GM23338 (cell line): Measurements from ENCODE around the gene FYN. TPM values are rescaled to one million over a fixed set of nuclear protein-coding genes. Genes with fewer than 3 reads are reported as not detected.
A peak's percentile ranks its signal among the peaks of the same experiment; 100 is the strongest.

Experiments used
- ATAC-seq: fragments of 200-7000 bp; cut with Tn5 transposase; 3 replicates; pipeline ENCODE4 v1.9.1; 2020
- DNase-seq: peaks from one replicate; pipeline ENCODE4 v3.0.0-alpha.2; 2015; ENCODE audit warnings: low spot score
- H2AFZ ChIP-seq: fragments of 200-600 bp; sonication (generic); 2 replicates; pipeline ENCODE4 v1.8.0; 2016; ENCODE audit warnings: antibody characterized with exemption, mild to moderate bottlenecking, moderate library complexity
- H3F3A ChIP-seq: fragments of 200-600 bp; sonication (generic); replicated peaks from 2 replicates; pipeline ENCODE4 v1.8.0; 2017; ENCODE audit warnings: antibody characterized with exemption, mixed run types, low read depth
- H3K27ac ChIP-seq: fragments of 200-600 bp; sonication (generic); 2 replicates; pipeline ENCODE4 v1.6.1; 2016; ENCODE audit warnings: low read depth
- H3K27me3 ChIP-seq: fragments of 200-600 bp; sonication (generic); 2 replicates; pipeline ENCODE4 v1.8.0; 2016; ENCODE audit warnings: mild to moderate bottlenecking, mixed run types, moderate library complexity; ENCODE audit not compliant: insufficient read depth
- H3K36me3 ChIP-seq: fragments of 200-600 bp; sonication (generic); 2 replicates; pipeline ENCODE4 v1.8.0; 2016; ENCODE audit warnings: mild to moderate bottlenecking; ENCODE audit not compliant: insufficient read depth
- H3K4me1 ChIP-seq: fragments of 200-600 bp; sonication (generic); 2 replicates; pipeline ENCODE4 v1.8.0; 2016; ENCODE audit warnings: mild to moderate bottlenecking, moderate library complexity; ENCODE audit not compliant: insufficient read depth
- H3K4me2 ChIP-seq: fragments of 200-600 bp; sonication (generic); 2 replicates; pipeline ENCODE4 v1.7.1; 2017; ENCODE audit warnings: mixed run types
- H3K4me3 ChIP-seq: fragments of 200-600 bp; sonication (generic); 2 replicates; pipeline ENCODE4 v1.6.1; 2016; ENCODE audit warnings: mixed run types
- H3K79me2 ChIP-seq: fragments of 200-600 bp; sonication (generic); replicated peaks from 2 replicates; pipeline ENCODE4 v1.8.0; 2017; ENCODE audit warnings: mild to moderate bottlenecking; ENCODE audit not compliant: insufficient read depth
- H3K9me2 ChIP-seq: fragments of 200-600 bp; sonication (generic); 2 replicates; pipeline ENCODE4 v1.8.0; 2017; ENCODE audit not compliant: insufficient read depth
- H4K20me1 ChIP-seq: fragments of 200-600 bp; sonication (generic); replicated peaks from 2 replicates; pipeline ENCODE4 v1.8.0; 2017; ENCODE audit warnings: mild to moderate bottlenecking; ENCODE audit not compliant: insufficient read depth
- H3K27ac Mint-ChIP-seq: 2 replicates; pipeline ENCODE4 v1.8.0; 2020; ENCODE audit warnings: inconsistent platforms, mild to moderate bottlenecking, moderate library complexity, mixed read lengths
- H3K27me3 Mint-ChIP-seq: 3 replicates; pipeline ENCODE4 v1.8.0; 2022; ENCODE audit warnings: low read depth, mild to moderate bottlenecking, moderate library complexity, mixed read lengths, inconsistent platforms; ENCODE audit not compliant: insufficient read depth, poor library complexity
- H3K36me3 Mint-ChIP-seq: 3 replicates; pipeline ENCODE4 v1.8.0; 2021; ENCODE audit warnings: low read depth, mild to moderate bottlenecking, inconsistent platforms, moderate library complexity, mixed read lengths
- H3K4me1 Mint-ChIP-seq: 3 replicates; pipeline ENCODE4 v1.8.0; 2020; ENCODE audit warnings: mild to moderate bottlenecking, inconsistent platforms, mixed read lengths
- H3K4me3 Mint-ChIP-seq: 3 replicates; pipeline ENCODE4 v1.8.0; 2021; ENCODE audit warnings: moderate library complexity, mild to moderate bottlenecking, inconsistent platforms, mixed read lengths
- H3K9me3 Mint-ChIP-seq: 3 replicates; pipeline ENCODE4 v1.8.0; 2020; ENCODE audit warnings: moderate library complexity, mild to moderate bottlenecking, inconsistent platforms, mixed read lengths
- CREB1 ChIP-seq: fragments of 250-450 bp; sonication (Bioruptor Pico); IDR thresholded peaks from 2 replicates; pipeline ENCODE4 v1.5.0; 2020; ENCODE audit warnings: low read depth, mild to moderate bottlenecking, moderate library complexity
- ETS1 ChIP-seq: IDR thresholded peaks from 2 replicates; pipeline ENCODE4 v1.6.1; 2016; ENCODE audit warnings: antibody characterized with exemption
- EZH2 ChIP-seq: fragments of 200-600 bp; sonication (generic); IDR thresholded peaks from one replicate; pipeline ENCODE4 v1.8.0; 2017; ENCODE audit warnings: antibody characterized with exemption, mild to moderate bottlenecking, low read depth; ENCODE audit not compliant: unreplicated experiment
- EZH2phosphoT487 ChIP-seq: fragments of 200-600 bp; sonication (generic); IDR thresholded peaks from one replicate; pipeline ENCODE4 v1.8.1; 2018; ENCODE audit warnings: antibody characterized with exemption; ENCODE audit not compliant: unreplicated experiment
- JUNB ChIP-seq: IDR thresholded peaks from one replicate; pipeline ENCODE4 v1.6.1; 2016; ENCODE audit warnings: antibody characterized with exemption; ENCODE audit not compliant: unreplicated experiment
- NANOG ChIP-seq: IDR thresholded peaks from 2 replicates; pipeline ENCODE4 v1.6.1; 2016; ENCODE audit warnings: antibody characterized with exemption, borderline replicate concordance
- STAT1 ChIP-seq: IDR thresholded peaks from one replicate; pipeline ENCODE4 v1.6.1; 2016; ENCODE audit warnings: antibody characterized with exemption; ENCODE audit not compliant: unreplicated experiment
- ZNF114 ChIP-seq: fragments of 250-450 bp; sonication (Bioruptor Pico); IDR thresholded peaks from 2 replicates; pipeline ENCODE4 v1.5.0; 2020; ENCODE audit warnings: mild to moderate bottlenecking, moderate library complexity
- ZNF331 ChIP-seq: fragments of 250-450 bp; sonication (Bioruptor Pico); IDR thresholded peaks from 2 replicates; pipeline ENCODE4 v1.5.0; 2020; ENCODE audit warnings: low read depth, mild to moderate bottlenecking, moderate library complexity
- ZNF462 ChIP-seq: fragments of 250-450 bp; sonication (Bioruptor Pico); IDR thresholded peaks from 2 replicates; pipeline ENCODE4 v1.5.0; 2020; ENCODE audit warnings: mild to moderate bottlenecking, moderate library complexity
- polyA plus RNA-seq: library from polyadenylated mRNA; unstranded; fragments of >200 nt; fragmentation: Nextera tagmentation; extraction: Ambion mirVana; gene quantifications from 2 replicates; pipeline ENCODE4 v1.2.1, GENCODE V29; 2016
- total RNA-seq: library from RNA; depleted of rRNA; stranded (reverse); fragments of >200 nt; shearing (Covaris generic); gene quantifications from 2 replicates; pipeline ENCODE4 v1.2.3, GENCODE V29; 2014
- TF ChIP-seq, protein P1 (sequence below), 2 experiments: fragments of 200-600 bp in 1 of 2; sonication (generic) in 1 of 2; conservative IDR thresholded peaks; 2 replicates each; pipeline versions ENCODE4 v1.5.1 to v1.6.1; 2016 to 2017; ENCODE audit warnings: antibody characterized with exemption in 2 of 2, low read depth in 2 of 2, mild to moderate bottlenecking in 2 of 2, moderate library complexity in 1 of 2

The FYN gene
- total and polyA plus RNA-seq, 2 experiments from 2014 or later: 46.8 to 143 TPM

DNA sequence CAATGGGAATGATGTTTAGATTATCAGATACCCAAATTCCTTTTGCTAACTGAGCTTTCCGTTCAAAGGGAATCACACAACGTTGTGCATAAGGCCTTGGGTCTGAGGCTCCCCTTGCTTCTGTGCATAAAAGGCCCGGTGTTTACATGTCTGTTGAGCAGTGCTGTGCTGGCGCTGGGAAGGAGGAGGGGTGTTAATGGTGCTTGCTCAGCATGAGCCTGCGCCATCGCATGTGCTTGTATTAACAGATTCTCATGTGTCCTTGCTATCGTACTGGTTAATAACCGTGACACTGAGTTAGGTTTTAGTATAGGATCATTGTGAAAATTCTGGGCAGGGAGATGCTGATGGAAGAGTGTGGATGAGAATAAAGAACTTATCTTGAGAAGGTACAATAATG lies 205.3 kb downstream of the FYN start:
- Histone ChIP-seq H3F3A (peaks cover 15% of the 10 kb centered on the region), H4K20me1 (no peaks in the 10 kb centered on the region), H2AFZ (no peak overlapping the region), H3K4me1 (peaks cover 23% of the 10 kb centered on the region), H3K27ac (no peak overlapping the region), H3K9me2 (no peaks in the 10 kb centered on the region), H3K36me3 (no peaks in the 10 kb centered on the region), H3K4me3 (no peak overlapping the region), H3K79me2 (no peaks in the 10 kb centered on the region), H3K27me3 (no peaks in the 10 kb centered on the region), H3K4me2 (no peak overlapping the region)
- Mint-ChIP-seq H3K4me3 (no peak overlapping the region), H3K36me3 (peaks cover 20% of the 10 kb centered on the region), H3K9me3 (no peaks in the 10 kb centered on the region; the same call in 2 of the 3 replicates), H3K4me1 (peaks cover 36% of the 10 kb centered on the region), H3K27me3 (peaks cover 7% of the 10 kb centered on the region), H3K27ac (peak overlapping the region; percentile 18; the same call in 1 of the 2 replicates)
- no peak for DNase-seq
- no peak for TF ChIP-seq CREB1 (CRISPR knock-in tag)
- TF ChIP-seq JUNB: no peak
- TF ChIP-seq, protein P1, sequence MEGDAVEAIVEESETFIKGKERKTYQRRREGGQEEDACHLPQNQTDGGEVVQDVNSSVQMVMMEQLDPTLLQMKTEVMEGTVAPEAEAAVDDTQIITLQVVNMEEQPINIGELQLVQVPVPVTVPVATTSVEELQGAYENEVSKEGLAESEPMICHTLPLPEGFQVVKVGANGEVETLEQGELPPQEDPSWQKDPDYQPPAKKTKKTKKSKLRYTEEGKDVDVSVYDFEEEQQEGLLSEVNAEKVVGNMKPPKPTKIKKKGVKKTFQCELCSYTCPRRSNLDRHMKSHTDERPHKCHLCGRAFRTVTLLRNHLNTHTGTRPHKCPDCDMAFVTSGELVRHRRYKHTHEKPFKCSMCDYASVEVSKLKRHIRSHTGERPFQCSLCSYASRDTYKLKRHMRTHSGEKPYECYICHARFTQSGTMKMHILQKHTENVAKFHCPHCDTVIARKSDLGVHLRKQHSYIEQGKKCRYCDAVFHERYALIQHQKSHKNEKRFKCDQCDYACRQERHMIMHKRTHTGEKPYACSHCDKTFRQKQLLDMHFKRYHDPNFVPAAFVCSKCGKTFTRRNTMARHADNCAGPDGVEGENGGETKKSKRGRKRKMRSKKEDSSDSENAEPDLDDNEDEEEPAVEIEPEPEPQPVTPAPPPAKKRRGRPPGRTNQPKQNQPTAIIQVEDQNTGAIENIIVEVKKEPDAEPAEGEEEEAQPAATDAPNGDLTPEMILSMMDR (conservative IDR thresholded peaks at IDR 0.05; ENCODE audit: low read depth in 2 of 2): no peak
- TF ChIP-seq EZH2phosphoT487: no peak
- TF ChIP-seq NANOG: no peak
- no peak for TF ChIP-seq EZH2
- no peak for TF ChIP-seq ZNF462
- no peak for TF ChIP-seq ZNF114
- no peak for TF ChIP-seq ZNF331 (CRISPR knock-in tag)
- TF ChIP-seq STAT1: no peak
- TF ChIP-seq ETS1: no peak
- no peak for ATAC-seq
